ENCODE measurements around the gene NCOR2. TPM values are rescaled to one million over a fixed set of nuclear protein-coding genes. Genes with fewer than 3 reads are reported as not detected.

Gene NCOR2
- total and polyA plus RNA-seq, 11 donors = 62.1 to 184 (median 127) TPM

DNA sequence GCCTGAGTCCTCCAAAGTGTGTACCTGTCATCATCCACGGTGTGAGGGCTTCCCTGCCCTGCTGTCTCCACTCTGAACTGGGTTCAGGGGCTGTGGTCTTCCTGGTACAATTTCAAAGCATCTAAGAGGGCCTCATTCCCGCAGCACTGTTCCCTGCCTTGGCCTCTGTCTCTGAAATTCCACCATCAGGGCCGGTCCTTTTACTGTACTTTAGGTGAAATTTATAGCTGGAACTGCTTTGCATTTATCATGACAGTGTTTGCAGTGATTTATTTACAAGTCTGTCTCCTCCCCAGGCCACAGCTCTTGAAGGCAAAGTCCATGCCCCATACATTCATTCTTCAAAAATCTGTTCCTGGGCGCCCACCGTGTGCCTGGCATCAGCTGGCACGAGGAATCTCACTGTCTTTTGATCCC lies 36.9 kb upstream of the NCOR2 start:
- H3K4me1 ChIP-seq = peaks cover 0 to 26% (median 9%) of the 10 kb centered on the region in 12 donors
- no peaks in the 10 kb centered on the region for H3K9me3 ChIP-seq
- WGBS, 4 donors = 89 to 93% (median 91%) methylated on average over 6 of the region's 6 CpGs
- TF ChIP-seq POLR2A (IDR thresholded peaks at IDR 0.05) = no peak
- TF ChIP-seq, protein P1, sequence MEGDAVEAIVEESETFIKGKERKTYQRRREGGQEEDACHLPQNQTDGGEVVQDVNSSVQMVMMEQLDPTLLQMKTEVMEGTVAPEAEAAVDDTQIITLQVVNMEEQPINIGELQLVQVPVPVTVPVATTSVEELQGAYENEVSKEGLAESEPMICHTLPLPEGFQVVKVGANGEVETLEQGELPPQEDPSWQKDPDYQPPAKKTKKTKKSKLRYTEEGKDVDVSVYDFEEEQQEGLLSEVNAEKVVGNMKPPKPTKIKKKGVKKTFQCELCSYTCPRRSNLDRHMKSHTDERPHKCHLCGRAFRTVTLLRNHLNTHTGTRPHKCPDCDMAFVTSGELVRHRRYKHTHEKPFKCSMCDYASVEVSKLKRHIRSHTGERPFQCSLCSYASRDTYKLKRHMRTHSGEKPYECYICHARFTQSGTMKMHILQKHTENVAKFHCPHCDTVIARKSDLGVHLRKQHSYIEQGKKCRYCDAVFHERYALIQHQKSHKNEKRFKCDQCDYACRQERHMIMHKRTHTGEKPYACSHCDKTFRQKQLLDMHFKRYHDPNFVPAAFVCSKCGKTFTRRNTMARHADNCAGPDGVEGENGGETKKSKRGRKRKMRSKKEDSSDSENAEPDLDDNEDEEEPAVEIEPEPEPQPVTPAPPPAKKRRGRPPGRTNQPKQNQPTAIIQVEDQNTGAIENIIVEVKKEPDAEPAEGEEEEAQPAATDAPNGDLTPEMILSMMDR (IDR thresholded peaks at IDR 0.05) = no peak
- H3K36me3 ChIP-seq = no peaks in the 10 kb centered on the region
- no peak overlapping the region for H3K4me3 ChIP-seq
- intact Hi-C loops (cut with DNase I) = no loop called here
- no peak for ATAC-seq
- DNase-seq = no peak
- no peaks in the 10 kb centered on the region for H3K27me3 ChIP-seq
- H3K27ac ChIP-seq = peak overlapping the region in 1 of 12 donors; percentile 12

DNA sequence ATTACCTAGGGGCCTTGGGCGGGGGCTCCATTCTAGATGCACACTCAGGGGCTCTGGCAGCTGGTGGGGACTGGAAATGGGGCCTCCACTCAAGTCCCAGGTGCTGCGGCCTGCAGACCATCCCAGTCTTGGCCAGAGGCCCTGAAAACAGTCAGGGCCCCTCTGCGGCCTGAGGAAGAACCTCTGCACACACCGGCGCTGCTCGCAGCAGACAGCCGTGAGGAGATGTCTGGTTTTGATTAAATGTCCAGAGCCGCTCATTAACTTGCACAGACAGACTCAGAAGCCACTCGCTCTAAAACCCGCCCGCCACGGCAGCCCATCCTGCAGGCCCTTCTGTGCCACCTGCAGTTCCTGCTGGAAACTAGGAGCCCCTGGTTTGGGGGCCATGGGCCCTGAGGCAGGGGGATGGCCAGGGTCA lies 36.4 kb upstream of the NCOR2 start:
- Histone ChIP-seq H3K9me3 (no peaks in the 10 kb centered on the region), H3K4me1 (peaks cover 0 to 22% (median 5%) of the 10 kb centered on the region in 12 donors), H3K27ac (peak overlapping the region in 1 of 12 donors; percentile 12), H3K36me3 (no peaks in the 10 kb centered on the region), H3K27me3 (no peaks in the 10 kb centered on the region), H3K4me3 (no peak overlapping the region)
- WGBS, 4 donors = 93 to 97% (median 96%) methylated on average over 9 to 12 of the region's 12 CpGs
- ATAC-seq (no peak), DNase-seq (no peak)
- TF ChIP-seq, protein P1 (IDR thresholded peaks at IDR 0.05) = no peak
- no peak for TF ChIP-seq POLR2A (IDR thresholded peaks at IDR 0.05)
- intact Hi-C loops (cut with DNase I) = no loop called here

DNA sequence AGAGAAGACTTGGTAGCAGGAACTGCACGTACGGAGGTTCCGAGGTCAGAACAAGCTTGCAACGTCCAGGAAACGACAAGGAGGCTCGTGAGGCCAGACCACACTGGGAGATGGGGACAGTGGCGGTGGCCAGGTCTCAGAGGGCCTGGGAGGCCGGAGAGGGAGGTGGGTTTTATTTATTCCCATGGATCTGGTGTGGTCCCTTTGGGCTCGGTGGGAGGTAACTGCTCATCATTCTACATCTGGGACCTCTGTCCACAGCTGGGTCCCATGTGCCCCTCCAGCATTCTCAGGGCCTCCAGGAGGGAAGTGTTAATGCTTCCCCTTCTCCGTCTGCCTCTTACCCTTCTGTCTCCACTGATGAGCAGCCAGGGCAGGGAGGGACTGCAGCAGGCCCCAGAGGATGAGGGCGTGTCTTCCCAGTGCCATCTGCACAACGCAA lies 35.7 kb upstream of the NCOR2 start:
- H3K27ac ChIP-seq = peak overlapping the region in 1 of 12 donors; percentile 15
- intact Hi-C loops (cut with DNase I) = no loop called here
- no peaks in the 10 kb centered on the region for H3K27me3 ChIP-seq
- H3K36me3 ChIP-seq = no peaks in the 10 kb centered on the region
- peaks cover 0 to 14% (median 0%) of the 10 kb centered on the region in 12 donors for H3K4me1 ChIP-seq
- no peak for TF ChIP-seq POLR2A (IDR thresholded peaks at IDR 0.05)
- TF ChIP-seq, protein P1 (IDR thresholded peaks at IDR 0.05) = no peak
- peak in 3 of 4 donors; percentile 43 to 55 (median 45) for ATAC-seq
- H3K4me3 ChIP-seq = no peak overlapping the region
- no peaks in the 10 kb centered on the region for H3K9me3 ChIP-seq
- DNase-seq = no peak
- WGBS, 4 donors = 68 to 79% (median 71%) methylated on average over 12 of the region's 12 CpGs

DNA sequence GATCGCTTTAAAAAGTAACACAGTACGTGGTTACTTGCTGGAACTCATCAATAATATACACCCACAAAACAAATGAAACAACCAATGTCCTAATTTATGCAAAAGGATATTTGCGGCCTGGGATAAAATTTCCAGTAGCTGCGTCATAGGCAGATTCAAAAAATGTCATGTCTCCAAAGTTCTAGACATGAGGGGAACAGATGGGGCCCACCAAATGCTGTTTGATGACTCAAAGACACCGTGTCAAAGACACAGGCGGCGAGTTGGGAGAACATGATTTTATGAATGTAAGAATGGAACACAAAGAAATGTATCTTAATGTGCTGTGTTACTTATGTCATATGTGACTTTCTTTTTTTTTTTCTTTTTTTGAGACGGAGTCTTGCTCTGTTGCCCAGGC lies 34.3 kb upstream of the NCOR2 start:
- Histone ChIP-seq H3K27ac (no peak overlapping the region), H3K4me1 (peaks cover 0 to 12% (median 0%) of the 10 kb centered on the region in 12 donors), H3K27me3 (no peaks in the 10 kb centered on the region), H3K36me3 (no peaks in the 10 kb centered on the region), H3K9me3 (no peaks in the 10 kb centered on the region), H3K4me3 (no peak overlapping the region)
- ATAC-seq = no peak
- TF ChIP-seq, protein P1 (IDR thresholded peaks at IDR 0.05) = no peak
- TF ChIP-seq POLR2A (IDR thresholded peaks at IDR 0.05) = no peak
- 90 to 98% (median 94%) methylated on average over 8 of the region's 8 CpGs for WGBS, 4 donors
- intact Hi-C loops (cut with DNase I) = no loop called here
- no peak for DNase-seq

Data from heart left ventricle (tissue), 16 donors.